ENCODE data around the gene HEATR9.

Gene HEATR9

GRCh38 chr17:35912339-35912912 lies 43.7 kb upstream of the HEATR9 start:
- no peak for ATAC-seq
- TF ChIP-seq RARB (CRISPR knock-in tag; IDR thresholded peaks at IDR 0.05) (no peak), CREB5 (CRISPR knock-in tag; IDR thresholded peaks at IDR 0.05; ENCODE audit: low read depth) (no peak), CSRNP3 (CRISPR knock-in tag; IDR thresholded peaks at IDR 0.05) (no peak), PATZ1 (CRISPR knock-in tag; IDR thresholded peaks at IDR 0.05; ENCODE audit: borderline replicate concordance) (no peak), POU6F1 (CRISPR knock-in tag; IDR thresholded peaks at IDR 0.05; ENCODE audit: borderline replicate concordance, low read depth) (no peak), TOX (CRISPR knock-in tag; IDR thresholded peaks at IDR 0.05; ENCODE audit: borderline replicate concordance) (no peak), BACH2 (CRISPR knock-in tag; IDR thresholded peaks at IDR 0.05; ENCODE audit: borderline replicate concordance) (no peak), ZC3H10 (CRISPR knock-in tag; IDR thresholded peaks at IDR 0.05) (no peak), GLIS3 (CRISPR knock-in tag; IDR thresholded peaks at IDR 0.05) (no peak), TCF4 (CRISPR knock-in tag; IDR thresholded peaks at IDR 0.05; ENCODE audit: borderline replicate concordance) (no peak), OSR1 (CRISPR knock-in tag; IDR thresholded peaks at IDR 0.05) (no peak), ZNF70 (CRISPR knock-in tag; IDR thresholded peaks at IDR 0.05) (no peak), ZNF565 (CRISPR knock-in tag; conservative IDR thresholded peaks at IDR 0.05; ENCODE audit: low read depth) (no peak), ZNF8 (CRISPR knock-in tag; IDR thresholded peaks at IDR 0.05) (no peak), SNAI2 (CRISPR knock-in tag; IDR thresholded peaks at IDR 0.05) (no peak), ZFP30 (CRISPR knock-in tag; IDR thresholded peaks at IDR 0.05) (no peak), ISL1 (CRISPR knock-in tag; IDR thresholded peaks at IDR 0.05) (no peak), PPARA (CRISPR knock-in tag; IDR thresholded peaks at IDR 0.05; ENCODE audit: borderline replicate concordance) (no peak)
- TF ChIP-seq, protein P1, sequence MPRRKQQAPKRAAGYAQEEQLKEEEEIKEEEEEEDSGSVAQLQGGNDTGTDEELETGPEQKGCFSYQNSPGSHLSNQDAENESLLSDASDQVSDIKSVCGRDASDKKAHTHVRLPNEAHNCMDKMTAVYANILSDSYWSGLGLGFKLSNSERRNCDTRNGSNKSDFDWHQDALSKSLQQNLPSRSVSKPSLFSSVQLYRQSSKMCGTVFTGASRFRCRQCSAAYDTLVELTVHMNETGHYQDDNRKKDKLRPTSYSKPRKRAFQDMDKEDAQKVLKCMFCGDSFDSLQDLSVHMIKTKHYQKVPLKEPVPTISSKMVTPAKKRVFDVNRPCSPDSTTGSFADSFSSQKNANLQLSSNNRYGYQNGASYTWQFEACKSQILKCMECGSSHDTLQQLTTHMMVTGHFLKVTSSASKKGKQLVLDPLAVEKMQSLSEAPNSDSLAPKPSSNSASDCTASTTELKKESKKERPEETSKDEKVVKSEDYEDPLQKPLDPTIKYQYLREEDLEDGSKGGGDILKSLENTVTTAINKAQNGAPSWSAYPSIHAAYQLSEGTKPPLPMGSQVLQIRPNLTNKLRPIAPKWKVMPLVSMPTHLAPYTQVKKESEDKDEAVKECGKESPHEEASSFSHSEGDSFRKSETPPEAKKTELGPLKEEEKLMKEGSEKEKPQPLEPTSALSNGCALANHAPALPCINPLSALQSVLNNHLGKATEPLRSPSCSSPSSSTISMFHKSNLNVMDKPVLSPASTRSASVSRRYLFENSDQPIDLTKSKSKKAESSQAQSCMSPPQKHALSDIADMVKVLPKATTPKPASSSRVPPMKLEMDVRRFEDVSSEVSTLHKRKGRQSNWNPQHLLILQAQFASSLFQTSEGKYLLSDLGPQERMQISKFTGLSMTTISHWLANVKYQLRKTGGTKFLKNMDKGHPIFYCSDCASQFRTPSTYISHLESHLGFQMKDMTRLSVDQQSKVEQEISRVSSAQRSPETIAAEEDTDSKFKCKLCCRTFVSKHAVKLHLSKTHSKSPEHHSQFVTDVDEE (CRISPR knock-in tag; IDR thresholded peaks at IDR 0.05), result no peak

GRCh38 chr17:35909408-35909807 lies 40.7 kb upstream of the HEATR9 start:
- TF ChIP-seq ZNF70 (CRISPR knock-in tag; IDR thresholded peaks at IDR 0.05), result no peak
- TF ChIP-seq BACH2 (CRISPR knock-in tag; IDR thresholded peaks at IDR 0.05; ENCODE audit: borderline replicate concordance), result no peak
- no peak for TF ChIP-seq ESRRG (CRISPR knock-in tag; IDR thresholded peaks at IDR 0.05)

DNA sequence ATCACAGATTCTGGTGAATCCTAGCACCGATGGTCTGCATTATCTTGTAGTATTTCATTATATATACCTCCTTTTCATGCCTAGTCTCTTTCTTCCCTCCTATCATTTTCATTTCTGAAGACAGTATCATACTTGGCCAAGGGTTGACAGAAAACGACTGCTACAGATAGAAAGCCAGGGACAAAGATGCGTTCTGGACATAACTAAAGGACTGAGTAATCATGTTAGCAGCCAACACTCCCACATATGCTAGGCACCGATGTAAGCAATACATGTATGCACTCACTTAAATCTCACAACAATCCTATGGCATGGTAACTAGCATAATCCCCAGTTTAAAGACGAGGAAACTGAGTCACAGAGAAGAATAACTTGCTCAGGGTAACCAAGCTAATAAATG lies 39.0 kb upstream of the HEATR9 start:
- TF ChIP-seq ZNF8 (CRISPR knock-in tag; IDR thresholded peaks at IDR 0.05) (no peak), POU6F1 (CRISPR knock-in tag; IDR thresholded peaks at IDR 0.05; ENCODE audit: borderline replicate concordance, low read depth) (no peak), ISL1 (CRISPR knock-in tag; IDR thresholded peaks at IDR 0.05) (no peak), TOX (CRISPR knock-in tag; IDR thresholded peaks at IDR 0.05; ENCODE audit: borderline replicate concordance) (no peak)
- peak; percentile 37; the same call in 2 of the 3 replicates for ATAC-seq

More at GRCh38 chr17:35909408-35909807, 40.7 kb upstream of the HEATR9 start:
- ATAC-seq, result no peak
